ENCODE results near the gene CISTR.

CISTR gene

GRCh38 chr12:53726946-53727309 is 24.9 kb downstream of the CISTR start:
- H3K4me1 ChIP-seq (ENCODE audit: insufficient read depth, low read length): peaks cover 26% of the 10 kb centered on the region
- H3K4me2 ChIP-seq (ENCODE audit: insufficient read depth, low read length): peak overlapping the region; percentile 77
- peak overlapping the region; percentile 81 to 94 for H3K4me3 ChIP-seq (ENCODE audit: low read depth in 1 of 2, low read length in 2 of 2)
- peak overlapping the region; percentile 58 for H3K9ac ChIP-seq (ENCODE audit: low read depth, low read length)
- no peak for DNase-seq
- peak overlapping the region; percentile 64 for H3K27ac ChIP-seq (ENCODE audit: low read length)
- H3K27me3 ChIP-seq (ENCODE audit: insufficient read depth, low read length, poor library complexity): no peaks in the 10 kb centered on the region
- TF ChIP-seq EZH2 (IDR thresholded peaks at IDR 0.05; ENCODE audit: borderline replicate concordance, low read depth, low read length, severe bottlenecking) (no peak), CTCF (IDR thresholded peaks at IDR 0.05; ENCODE audit: borderline replicate concordance, extremely low read depth, low read length, poor library complexity, severe bottlenecking) (no peak)
- H3K36me3 ChIP-seq (ENCODE audit: insufficient read depth, low read length): peaks cover 21% of the 10 kb centered on the region
- peaks cover 11% of the 10 kb centered on the region; the same call in 1 of the 2 replicates for H3K79me2 ChIP-seq (ENCODE audit: insufficient read depth, low read length)
- H4K20me1 ChIP-seq (ENCODE audit: insufficient read depth, low read length): no peaks in the 10 kb centered on the region
- ATAC-seq (ENCODE audit: insufficient read depth, low read depth): no peak
- H3K9me3 ChIP-seq (ENCODE audit: insufficient read depth, low read length, severe bottlenecking): no peaks in the 10 kb centered on the region
- H2AFZ ChIP-seq (ENCODE audit: low read depth, low read length): peak overlapping the region; percentile 93

- H4K20me1 ChIP-seq (ENCODE audit: insufficient read depth, low read length): no peaks in the 10 kb centered on the region
- no peak for ATAC-seq (ENCODE audit: insufficient read depth, low read depth)
- H3K27ac ChIP-seq (ENCODE audit: low read length): peak overlapping the region; percentile 64; the same call in 1 of the 2 replicates
- H3K9ac ChIP-seq (ENCODE audit: low read depth, low read length): peak overlapping the region; percentile 58
- no peak overlapping the region for H2AFZ ChIP-seq (ENCODE audit: low read depth, low read length)
- H3K36me3 ChIP-seq (ENCODE audit: insufficient read depth, low read length): peaks cover 27% of the 10 kb centered on the region
- H3K4me1 ChIP-seq (ENCODE audit: insufficient read depth, low read length): peaks cover 26% of the 10 kb centered on the region
- H3K79me2 ChIP-seq (ENCODE audit: insufficient read depth, low read length): peaks cover 11% of the 10 kb centered on the region; the same call in 1 of the 2 replicates
- H3K4me3 ChIP-seq (ENCODE audit: low read depth in 1 of 2, low read length in 2 of 2): peak overlapping the region; percentile 81 to 94
- no peaks in the 10 kb centered on the region for H3K9me3 ChIP-seq (ENCODE audit: insufficient read depth, low read length, severe bottlenecking)
- TF ChIP-seq CTCF (IDR thresholded peaks at IDR 0.05; ENCODE audit: borderline replicate concordance, extremely low read depth, low read length, poor library complexity, severe bottlenecking) (no peak), EZH2 (IDR thresholded peaks at IDR 0.05; ENCODE audit: borderline replicate concordance, low read depth, low read length, severe bottlenecking) (no peak)
- H3K27me3 ChIP-seq (ENCODE audit: insufficient read depth, low read length, poor library complexity): no peaks in the 10 kb centered on the region
- H3K4me2 ChIP-seq (ENCODE audit: insufficient read depth, low read length): peak overlapping the region; percentile 77
- no peak for DNase-seq
These were observed 25.4 kb downstream of the CISTR start for GRCh38 chr12:53726341-53726740.

- no peaks in the 10 kb centered on the region for H4K20me1 ChIP-seq (ENCODE audit: insufficient read depth, low read length)
- no peak for TF ChIP-seq CTCF (IDR thresholded peaks at IDR 0.05; ENCODE audit: borderline replicate concordance, extremely low read depth, low read length, poor library complexity, severe bottlenecking)
- TF ChIP-seq EZH2 (IDR thresholded peaks at IDR 0.05; ENCODE audit: borderline replicate concordance, low read depth, low read length, severe bottlenecking): no peak
- H3K4me1 ChIP-seq (ENCODE audit: insufficient read depth, low read length): peaks cover 26% of the 10 kb centered on the region
- DNase-seq: no peak
- peak overlapping the region in 1 of 2 experiments; percentile 94; a peak in 2 of 4 replicates for H3K4me3 ChIP-seq (ENCODE audit: low read depth in 1 of 2, low read length in 2 of 2)
- peaks cover 11% of the 10 kb centered on the region; the same call in 1 of the 2 replicates for H3K79me2 ChIP-seq (ENCODE audit: insufficient read depth, low read length)
- H2AFZ ChIP-seq (ENCODE audit: low read depth, low read length): no peak overlapping the region
- H3K36me3 ChIP-seq (ENCODE audit: insufficient read depth, low read length): peaks cover 30% of the 10 kb centered on the region
- H3K4me2 ChIP-seq (ENCODE audit: insufficient read depth, low read length): peak overlapping the region; percentile 77
- no peak for ATAC-seq (ENCODE audit: insufficient read depth, low read depth)
- H3K27ac ChIP-seq (ENCODE audit: low read length): no peak overlapping the region
- peak overlapping the region; percentile 58; the same call in 1 of the 2 replicates for H3K9ac ChIP-seq (ENCODE audit: low read depth, low read length)
- H3K9me3 ChIP-seq (ENCODE audit: insufficient read depth, low read length, severe bottlenecking): no peaks in the 10 kb centered on the region
- H3K27me3 ChIP-seq (ENCODE audit: insufficient read depth, low read length, poor library complexity): no peaks in the 10 kb centered on the region
These were observed 26.0 kb downstream of the CISTR start for GRCh38 chr12:53725824-53726223.

Measured in DND-41 (cell line).